Measurements from ENCODE around the gene HTR1D. TPM values are rescaled to one million over a fixed set of nuclear protein-coding genes. Genes with fewer than 3 reads are reported as not detected.
A peak's percentile ranks its signal among the peaks of the same experiment; 100 is the strongest.

Gene HTR1D
- total and polyA plus RNA-seq, 10 donors = 0.13 TPM; not detected in 9

DNA sequence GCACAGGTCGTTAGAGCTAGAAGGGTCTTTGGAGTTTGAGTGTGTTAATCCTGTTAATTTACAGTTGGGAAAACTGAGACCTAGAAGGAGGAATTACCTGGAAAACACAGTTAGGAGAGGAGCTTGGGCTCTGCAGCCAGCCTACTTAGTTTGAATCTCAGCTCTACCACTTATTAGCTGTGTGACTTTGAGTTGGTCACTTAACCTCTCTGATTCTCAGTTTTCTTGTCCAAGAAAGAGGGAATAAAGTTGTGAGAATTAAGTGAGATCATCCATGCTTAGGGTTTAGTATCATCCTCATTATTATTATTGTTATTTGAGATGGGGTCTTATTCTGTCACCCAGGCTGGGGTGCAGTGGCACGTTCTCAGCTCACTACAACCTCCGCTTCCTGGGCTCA is 5.4 kb upstream of the HTR1D start:
- H3K27me3 ChIP-seq (replicated peaks in 1 of 7) = peaks cover 0 to 33% (median 5%) of the 10 kb centered on the region in 7 donors
- TF ChIP-seq POLR2AphosphoS5 (IDR thresholded peaks at IDR 0.05) = no peak
- TF ChIP-seq, protein P1, sequence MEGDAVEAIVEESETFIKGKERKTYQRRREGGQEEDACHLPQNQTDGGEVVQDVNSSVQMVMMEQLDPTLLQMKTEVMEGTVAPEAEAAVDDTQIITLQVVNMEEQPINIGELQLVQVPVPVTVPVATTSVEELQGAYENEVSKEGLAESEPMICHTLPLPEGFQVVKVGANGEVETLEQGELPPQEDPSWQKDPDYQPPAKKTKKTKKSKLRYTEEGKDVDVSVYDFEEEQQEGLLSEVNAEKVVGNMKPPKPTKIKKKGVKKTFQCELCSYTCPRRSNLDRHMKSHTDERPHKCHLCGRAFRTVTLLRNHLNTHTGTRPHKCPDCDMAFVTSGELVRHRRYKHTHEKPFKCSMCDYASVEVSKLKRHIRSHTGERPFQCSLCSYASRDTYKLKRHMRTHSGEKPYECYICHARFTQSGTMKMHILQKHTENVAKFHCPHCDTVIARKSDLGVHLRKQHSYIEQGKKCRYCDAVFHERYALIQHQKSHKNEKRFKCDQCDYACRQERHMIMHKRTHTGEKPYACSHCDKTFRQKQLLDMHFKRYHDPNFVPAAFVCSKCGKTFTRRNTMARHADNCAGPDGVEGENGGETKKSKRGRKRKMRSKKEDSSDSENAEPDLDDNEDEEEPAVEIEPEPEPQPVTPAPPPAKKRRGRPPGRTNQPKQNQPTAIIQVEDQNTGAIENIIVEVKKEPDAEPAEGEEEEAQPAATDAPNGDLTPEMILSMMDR (IDR thresholded peaks at IDR 0.05 in 8 of 11, conservative IDR thresholded peaks at IDR 0.05 in 3 of 11) = no peak
- no peak for TF ChIP-seq POLR2A (IDR thresholded peaks at IDR 0.05)
- intact Hi-C loops (cut with DNase I; ENCODE audit: low total_unique reads) = no loop called here
- peaks cover 0 to 11% (median 1%) of the 10 kb centered on the region in 8 donors for H3K9me3 ChIP-seq
- no peak for DNase-seq
- H3K36me3 ChIP-seq = no peaks in the 10 kb centered on the region
- 82 to 88% (median 85%) methylated on average over 3 of the region's 3 CpGs for WGBS, 5 donors
- peaks cover 0 to 15% (median 6%) of the 10 kb centered on the region in 6 donors for H3K4me1 ChIP-seq
- H3K4me3 ChIP-seq = no peak overlapping the region
- no peak overlapping the region for H3K27ac ChIP-seq

DNA sequence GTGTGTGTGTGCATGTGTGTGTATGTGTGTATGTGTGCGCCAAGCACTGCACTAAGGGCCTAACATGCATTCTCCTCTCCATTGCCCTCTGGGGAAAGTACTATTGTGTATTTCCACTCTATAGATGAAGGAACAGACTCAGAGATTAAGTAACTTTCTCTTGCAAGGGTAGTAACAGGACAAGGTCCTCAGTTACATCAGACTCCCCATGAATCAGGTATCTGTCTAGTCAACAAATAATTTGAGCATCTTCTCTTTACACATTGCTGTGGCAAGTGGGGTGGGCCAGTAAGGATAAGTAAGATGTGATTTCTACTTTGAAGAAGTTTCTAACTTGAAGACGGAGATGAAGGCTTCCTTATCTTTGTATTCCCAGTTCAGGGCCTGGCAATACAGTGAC is 5.0 kb upstream of the HTR1D start:
- TF ChIP-seq, protein P1 (IDR thresholded peaks at IDR 0.05 in 8 of 11, conservative IDR thresholded peaks at IDR 0.05 in 3 of 11) = no peak
- TF ChIP-seq POLR2AphosphoS5 (IDR thresholded peaks at IDR 0.05) (no peak), POLR2A (IDR thresholded peaks at IDR 0.05) (no peak)
- 82 to 92% (median 89%) methylated on average over 2 of the region's 2 CpGs for WGBS, 5 donors

DNA sequence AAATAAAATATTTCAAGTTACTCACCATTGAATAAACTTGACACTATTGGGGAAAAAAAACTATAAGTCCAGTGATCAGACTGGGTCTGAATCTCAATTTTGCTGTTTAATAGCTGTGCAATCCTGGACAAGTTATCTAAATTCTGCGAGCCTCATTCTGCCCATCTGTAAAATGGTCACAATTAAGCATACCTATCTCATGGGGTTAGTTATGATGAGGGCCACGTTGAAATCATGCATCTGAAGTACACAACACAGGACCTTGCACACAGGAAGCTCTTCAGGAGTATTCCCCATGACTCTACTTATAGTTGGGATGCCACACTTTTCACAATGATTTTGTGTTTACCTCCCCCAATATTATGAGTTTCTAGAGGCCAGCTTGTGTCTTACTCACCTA is 3.8 kb upstream of the HTR1D start:
- Histone ChIP-seq H3K36me3 (no peaks in the 10 kb centered on the region), H3K9me3 (peaks cover 0 to 11% (median 1%) of the 10 kb centered on the region in 8 donors), H3K4me1 (peaks cover 8 to 29% (median 16%) of the 10 kb centered on the region in 6 donors), H3K4me3 (no peak overlapping the region), H3K27ac (no peak overlapping the region), H3K27me3 (replicated peaks in 1 of 7) (peaks cover 4 to 49% (median 22%) of the 10 kb centered on the region in 7 donors)
- TF ChIP-seq POLR2AphosphoS5 (IDR thresholded peaks at IDR 0.05) (no peak), POLR2A (IDR thresholded peaks at IDR 0.05) (no peak)
- TF ChIP-seq, protein P1 (IDR thresholded peaks at IDR 0.05 in 8 of 11, conservative IDR thresholded peaks at IDR 0.05 in 3 of 11) = no peak
- DNase-seq = no peak
- intact Hi-C loops (cut with DNase I; ENCODE audit: low total_unique reads) = no loop called here
- WGBS, 5 donors = 66 to 73% (median 68%) methylated on average over 2 of the region's 2 CpGs

More for the DNA sequence above, 5.0 kb upstream of the HTR1D start:
- peaks cover 0 to 37% (median 9%) of the 10 kb centered on the region in 7 donors for H3K27me3 ChIP-seq (replicated peaks in 1 of 7)
- no peak overlapping the region for H3K4me3 ChIP-seq
- DNase-seq = no peak
- no peak overlapping the region for H3K27ac ChIP-seq
- peaks cover 0 to 19% (median 10%) of the 10 kb centered on the region in 6 donors for H3K4me1 ChIP-seq
- no peaks in the 10 kb centered on the region for H3K36me3 ChIP-seq
- peaks cover 0 to 11% (median 1%) of the 10 kb centered on the region in 8 donors for H3K9me3 ChIP-seq
- intact Hi-C loops (cut with DNase I; ENCODE audit: low total_unique reads) = no loop called here

DNA sequence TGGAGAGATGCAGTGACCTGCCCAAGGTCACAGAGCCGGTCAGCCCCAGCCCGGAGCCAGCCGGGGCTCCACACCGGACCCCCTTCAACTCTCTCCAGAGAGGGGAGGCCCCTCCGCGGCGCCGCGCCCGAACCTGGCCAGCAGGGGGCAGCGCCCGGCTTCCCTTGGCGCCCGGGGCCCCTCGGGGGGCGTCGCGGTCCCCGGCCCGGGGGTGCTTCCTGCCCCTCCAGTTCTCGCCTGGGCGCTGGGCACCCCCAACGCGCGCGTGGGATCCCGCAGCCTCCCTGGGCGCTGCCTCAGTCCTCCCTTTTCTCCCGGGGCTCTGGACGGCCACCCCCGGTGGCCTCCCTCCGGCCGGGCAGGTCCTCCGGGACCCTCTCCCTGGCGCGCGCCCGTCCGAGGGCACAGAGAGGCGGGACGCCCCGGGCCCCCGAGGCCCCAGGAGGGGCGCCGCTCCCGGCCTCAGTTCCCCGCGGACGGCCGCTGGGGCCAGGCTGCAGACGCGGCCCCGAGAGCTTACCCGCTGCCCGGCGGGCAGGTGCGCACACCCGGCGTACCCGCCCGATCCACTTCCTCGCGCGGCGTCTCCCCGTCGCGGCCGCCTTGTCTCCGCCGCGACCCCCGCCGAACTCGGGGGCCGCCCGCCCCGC is 406 bp downstream of the HTR1D start:
- intact Hi-C loops (cut with DNase I; ENCODE audit: low total_unique reads) = no loop called here
- no peak overlapping the region for H3K27ac ChIP-seq
- peaks cover 5 to 21% (median 14%) of the 10 kb centered on the region in 6 donors for H3K4me1 ChIP-seq
- 1% methylated on average over 27 to 78 of the region's 78 CpGs for WGBS, 5 donors
- DNase-seq = peak; percentile 76
- TF ChIP-seq, protein P1 (IDR thresholded peaks at IDR 0.05 in 8 of 11, conservative IDR thresholded peaks at IDR 0.05 in 3 of 11) = peak in 10 of 11 experiments; percentile 9 to 77 (median 60)
- TF ChIP-seq POLR2AphosphoS5 (IDR thresholded peaks at IDR 0.05) = no peak
- H3K4me3 ChIP-seq = peak overlapping the region; percentile 20 to 69 (median 42)
- H3K9me3 ChIP-seq = no peaks in the 10 kb centered on the region
- peaks cover 6 to 80% (median 43%) of the 10 kb centered on the region in 7 donors for H3K27me3 ChIP-seq (replicated peaks in 1 of 7)
- no peaks in the 10 kb centered on the region for H3K36me3 ChIP-seq
